ENCODE data around the gene AMER2. TPM values are rescaled to one million over a fixed set of nuclear protein-coding genes. Genes with fewer than 3 reads are reported as not detected.

AMER2 gene
- total and polyA plus RNA-seq, 12 donors, result 0.03 to 0.70 (median 0.29) TPM; not detected in 6

DNA sequence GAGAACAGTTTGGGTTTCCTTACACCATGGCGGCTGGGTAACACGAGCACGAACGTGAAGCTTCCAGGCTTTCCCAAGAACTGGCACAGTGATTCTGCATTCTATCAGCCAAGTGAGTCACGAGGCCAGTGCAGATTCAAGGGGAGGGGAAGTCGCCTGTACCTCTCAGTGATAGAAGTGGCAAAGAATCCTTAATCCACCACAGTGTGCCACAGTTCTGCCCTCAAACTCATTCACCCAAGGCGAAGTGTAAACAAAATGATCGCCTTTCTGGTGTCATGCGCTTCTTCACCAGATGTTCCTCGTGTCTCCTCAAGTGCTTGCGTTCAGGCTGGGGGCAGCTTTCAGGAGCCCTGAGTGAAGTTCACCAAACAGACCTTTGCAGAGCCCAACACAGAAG, 24.9 kb upstream of the AMER2 start:
- TF ChIP-seq POLR2A (IDR thresholded peaks at IDR 0.05), result no peak
- TF ChIP-seq, protein P1, sequence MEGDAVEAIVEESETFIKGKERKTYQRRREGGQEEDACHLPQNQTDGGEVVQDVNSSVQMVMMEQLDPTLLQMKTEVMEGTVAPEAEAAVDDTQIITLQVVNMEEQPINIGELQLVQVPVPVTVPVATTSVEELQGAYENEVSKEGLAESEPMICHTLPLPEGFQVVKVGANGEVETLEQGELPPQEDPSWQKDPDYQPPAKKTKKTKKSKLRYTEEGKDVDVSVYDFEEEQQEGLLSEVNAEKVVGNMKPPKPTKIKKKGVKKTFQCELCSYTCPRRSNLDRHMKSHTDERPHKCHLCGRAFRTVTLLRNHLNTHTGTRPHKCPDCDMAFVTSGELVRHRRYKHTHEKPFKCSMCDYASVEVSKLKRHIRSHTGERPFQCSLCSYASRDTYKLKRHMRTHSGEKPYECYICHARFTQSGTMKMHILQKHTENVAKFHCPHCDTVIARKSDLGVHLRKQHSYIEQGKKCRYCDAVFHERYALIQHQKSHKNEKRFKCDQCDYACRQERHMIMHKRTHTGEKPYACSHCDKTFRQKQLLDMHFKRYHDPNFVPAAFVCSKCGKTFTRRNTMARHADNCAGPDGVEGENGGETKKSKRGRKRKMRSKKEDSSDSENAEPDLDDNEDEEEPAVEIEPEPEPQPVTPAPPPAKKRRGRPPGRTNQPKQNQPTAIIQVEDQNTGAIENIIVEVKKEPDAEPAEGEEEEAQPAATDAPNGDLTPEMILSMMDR (IDR thresholded peaks at IDR 0.05), result no peak
- no peaks in the 10 kb centered on the region for H3K36me3 ChIP-seq (replicated peaks in 1 of 2)
- H3K27ac ChIP-seq, result no peak overlapping the region
- no peaks in the 10 kb centered on the region for H3K27me3 ChIP-seq
- no peak for DNase-seq
- 73 to 86% (median 85%) methylated on average over 8 to 11 of the region's 11 CpGs for WGBS, 4 donors
- intact Hi-C loops (cut with DNase I), result no loop called here
- no peaks in the 10 kb centered on the region for H3K9me3 ChIP-seq (replicated peaks in 1 of 3)
- no peaks in the 10 kb centered on the region for H3K4me1 ChIP-seq (replicated peaks in 1 of 2)
- H3K4me3 ChIP-seq, result no peak overlapping the region

DNA sequence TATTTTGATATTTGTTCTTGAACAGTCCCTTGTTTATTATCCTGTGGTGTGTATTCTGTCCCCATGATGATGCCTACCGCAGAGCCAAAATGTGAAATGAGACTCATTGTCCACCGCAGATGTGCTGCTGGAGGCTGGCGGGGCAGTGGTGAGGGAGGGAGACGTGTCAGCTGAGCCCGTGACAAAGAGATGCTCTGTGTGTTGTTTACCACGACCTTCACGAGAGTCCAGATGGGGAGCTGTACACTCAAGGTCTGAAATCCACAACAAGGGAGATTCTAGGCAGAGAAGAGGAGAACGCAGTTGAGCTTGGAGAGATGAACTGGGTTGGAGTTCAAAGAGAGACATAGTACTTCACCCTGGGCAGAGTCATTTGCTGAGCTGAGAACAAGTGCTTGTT, 20.8 kb upstream of the AMER2 start:
- H3K27me3 ChIP-seq, result no peaks in the 10 kb centered on the region
- 41 to 62% (median 53%) methylated on average over 8 of the region's 8 CpGs for WGBS, 4 donors

DNA sequence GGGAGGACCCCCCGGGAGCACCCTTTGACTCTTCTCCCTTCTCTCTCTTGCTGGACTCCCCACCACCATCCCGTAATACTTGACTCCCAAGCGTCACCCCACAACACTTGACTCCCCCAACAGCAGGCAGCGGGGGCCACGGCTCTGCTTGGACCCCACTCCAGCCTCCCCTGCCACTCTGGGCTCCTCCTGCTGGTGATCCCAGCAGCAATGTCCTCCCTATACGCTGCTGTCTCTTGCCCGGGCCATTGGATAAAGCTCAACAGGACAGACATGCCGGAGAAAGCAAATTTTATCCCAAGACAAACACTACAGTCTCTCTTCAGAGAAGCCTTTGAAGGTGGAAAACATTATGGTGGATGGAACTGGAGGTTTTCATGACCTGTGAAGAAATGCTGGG, 20.4 kb upstream of the AMER2 start:
- H3K27me3 ChIP-seq, result no peaks in the 10 kb centered on the region
- 84 to 89% (median 84%) methylated on average over 8 of the region's 8 CpGs for WGBS, 4 donors
- DNase-seq, result no peak
- H3K4me1 ChIP-seq (replicated peaks in 1 of 2), result no peaks in the 10 kb centered on the region
- H3K4me3 ChIP-seq, result no peak overlapping the region
- intact Hi-C loops (cut with DNase I), result no loop called here
- no peak overlapping the region for H3K27ac ChIP-seq
- no peaks in the 10 kb centered on the region for H3K36me3 ChIP-seq (replicated peaks in 1 of 2)
- H3K9me3 ChIP-seq (replicated peaks in 1 of 3), result no peaks in the 10 kb centered on the region
- TF ChIP-seq, protein P1 (IDR thresholded peaks at IDR 0.05), result no peak
- TF ChIP-seq POLR2A (IDR thresholded peaks at IDR 0.05), result no peak

More for the DNA sequence above, 20.8 kb upstream of the AMER2 start:
- no peak overlapping the region for H3K27ac ChIP-seq
- H3K4me3 ChIP-seq, result no peak overlapping the region
- TF ChIP-seq, protein P1 (IDR thresholded peaks at IDR 0.05), result no peak
- TF ChIP-seq POLR2A (IDR thresholded peaks at IDR 0.05), result no peak
- no peaks in the 10 kb centered on the region for H3K9me3 ChIP-seq (replicated peaks in 1 of 3)
- intact Hi-C loops (cut with DNase I), result no loop called here
- H3K4me1 ChIP-seq (replicated peaks in 1 of 2), result no peaks in the 10 kb centered on the region
- no peak for DNase-seq
- no peaks in the 10 kb centered on the region for H3K36me3 ChIP-seq (replicated peaks in 1 of 2)

DNA sequence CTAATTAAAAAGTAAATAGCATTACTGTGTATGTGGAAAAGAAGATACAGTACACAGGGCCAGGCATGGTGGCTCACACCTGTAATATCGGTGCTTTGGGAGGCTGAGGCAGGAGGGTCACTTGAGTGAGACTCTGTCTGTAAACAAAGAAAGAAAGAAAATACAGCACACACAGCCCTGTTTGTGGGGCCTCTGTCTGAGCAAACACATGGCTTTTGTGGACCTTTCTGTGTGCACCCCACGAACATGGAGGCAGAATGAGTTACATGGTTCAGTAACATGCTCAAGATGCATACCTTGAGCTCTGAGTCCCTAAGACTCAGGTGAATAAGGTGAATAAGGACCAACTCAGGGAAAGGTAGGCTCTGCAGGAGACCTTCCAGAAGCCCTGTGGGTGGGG, 20.0 kb upstream of the AMER2 start:
- Histone ChIP-seq H3K9me3 (replicated peaks in 1 of 3) (no peaks in the 10 kb centered on the region), H3K27me3 (no peaks in the 10 kb centered on the region), H3K4me1 (replicated peaks in 1 of 2) (no peaks in the 10 kb centered on the region), H3K4me3 (no peak overlapping the region), H3K36me3 (replicated peaks in 1 of 2) (no peaks in the 10 kb centered on the region), H3K27ac (no peak overlapping the region)
- WGBS, 4 donors, result 78 to 86% (median 81%) methylated on average over 2 of the region's 2 CpGs
- intact Hi-C loops (cut with DNase I), result no loop called here
- TF ChIP-seq POLR2A (IDR thresholded peaks at IDR 0.05), result no peak
- TF ChIP-seq, protein P1 (IDR thresholded peaks at IDR 0.05), result no peak
- DNase-seq, result no peak
